ENCODE measurements around the gene EXOC3L1. TPM values are rescaled to one million over a fixed set of nuclear protein-coding genes. Genes with fewer than 3 reads are reported as not detected.

EXOC3L1 gene
- total RNA-seq, 1 donor from 2014 or later, result 4.1 TPM

DNA sequence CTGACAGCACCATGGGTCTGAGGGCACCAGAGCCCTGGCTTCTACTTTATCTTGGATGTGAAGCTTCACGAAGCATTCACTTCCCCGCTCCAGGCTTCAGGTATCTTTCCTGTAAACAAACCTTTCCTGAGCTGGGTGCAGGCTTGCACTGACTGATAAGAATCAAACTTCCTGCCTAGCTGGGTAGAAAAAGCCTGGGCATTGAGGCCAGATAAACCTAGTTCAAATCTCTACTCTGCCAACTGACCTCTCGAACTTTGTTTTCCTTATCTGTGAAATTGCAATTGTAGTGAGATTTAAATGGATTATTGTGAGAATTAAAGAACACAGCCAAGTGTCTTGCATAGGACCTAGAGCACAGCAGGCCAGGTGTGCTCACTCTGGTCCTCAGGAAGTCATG, 34.1 kb upstream of the EXOC3L1 start:
- DNase-seq (ENCODE audit: missing footprints) (peak; percentile 17), ATAC-seq (no peak)
- intact Hi-C loops (cut with DNase I), result no loop called here

GRCh38 chr16:67216612-67217490, 26.9 kb upstream of the EXOC3L1 start:
- ATAC-seq, result peak; percentile 89
- intact Hi-C loops (cut with DNase I), result no loop called here
- peak; percentile 76 for DNase-seq (ENCODE audit: missing footprints)

- peak; percentile 16 for DNase-seq (ENCODE audit: missing footprints)
- intact Hi-C loops (cut with DNase I), result no loop called here
- ATAC-seq, result no peak
Observed at GRCh38 chr16:67215706-67216105, 25.8 kb upstream of the EXOC3L1 start.

GRCh38 chr16:67213197-67214019, 23.5 kb upstream of the EXOC3L1 start:
- ATAC-seq (no peak), DNase-seq (ENCODE audit: missing footprints) (peak; percentile 18)

GRCh38 chr16:67212766-67213165, 22.8 kb upstream of the EXOC3L1 start:
- ATAC-seq (no peak), DNase-seq (ENCODE audit: missing footprints) (peak; percentile 31)
- intact Hi-C loops (cut with DNase I), result no loop called here

More at GRCh38 chr16:67213197-67214019, 23.5 kb upstream of the EXOC3L1 start:
- intact Hi-C loops (cut with DNase I), result no loop called here

- no peak for ATAC-seq
- peak; percentile 6 for DNase-seq (ENCODE audit: missing footprints)
- intact Hi-C loops (cut with DNase I), result no loop called here
Observed at GRCh38 chr16:67211674-67212073, 21.7 kb upstream of the EXOC3L1 start.

DNA sequence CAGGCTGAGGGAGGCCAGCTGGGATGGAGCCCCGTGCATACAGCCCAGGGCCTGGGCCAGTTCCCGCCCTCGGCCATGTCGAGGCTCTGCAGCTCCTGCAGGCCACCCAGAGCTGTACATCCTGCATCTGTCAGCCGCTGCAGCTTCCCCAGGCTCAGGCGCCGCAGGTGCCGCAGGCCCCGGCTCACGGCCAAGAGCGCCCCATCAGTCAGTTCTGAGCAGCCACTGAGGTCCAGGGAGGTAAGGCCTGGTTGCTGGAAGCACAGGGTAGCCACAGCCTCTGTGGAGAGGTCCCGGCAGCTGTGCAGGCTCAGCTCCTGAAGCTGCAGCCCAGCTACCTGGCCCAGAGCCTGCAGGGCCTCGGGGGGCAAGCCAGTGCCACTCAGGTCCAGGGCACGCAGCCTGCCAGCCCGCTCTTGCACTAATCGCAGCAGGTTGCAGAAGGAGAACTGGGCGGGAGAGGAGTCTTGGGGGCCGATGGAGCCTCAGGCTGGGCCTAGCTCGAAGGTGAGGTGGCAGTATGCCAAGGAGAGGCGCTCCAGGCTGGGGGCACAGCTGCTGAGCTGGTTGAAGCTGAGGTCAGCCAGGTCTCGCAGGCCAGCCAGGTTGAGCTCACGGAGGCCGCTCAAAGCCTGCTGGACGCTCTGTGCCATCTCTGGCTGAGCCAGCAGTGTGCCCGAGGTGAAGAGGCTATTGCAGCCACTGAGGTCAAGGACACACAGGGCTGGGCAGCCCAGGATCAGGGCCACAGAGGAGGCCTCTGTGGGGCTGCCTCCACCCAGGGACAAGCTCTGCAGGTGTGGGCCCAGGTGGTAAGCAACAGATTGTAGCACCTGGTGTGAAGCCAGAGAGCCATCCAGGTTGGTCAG, 20.4 kb upstream of the EXOC3L1 start:
- intact Hi-C loops (cut with DNase I), result no loop called here
- ATAC-seq, result no peak
- DNase-seq (ENCODE audit: missing footprints), result no peak

DNA sequence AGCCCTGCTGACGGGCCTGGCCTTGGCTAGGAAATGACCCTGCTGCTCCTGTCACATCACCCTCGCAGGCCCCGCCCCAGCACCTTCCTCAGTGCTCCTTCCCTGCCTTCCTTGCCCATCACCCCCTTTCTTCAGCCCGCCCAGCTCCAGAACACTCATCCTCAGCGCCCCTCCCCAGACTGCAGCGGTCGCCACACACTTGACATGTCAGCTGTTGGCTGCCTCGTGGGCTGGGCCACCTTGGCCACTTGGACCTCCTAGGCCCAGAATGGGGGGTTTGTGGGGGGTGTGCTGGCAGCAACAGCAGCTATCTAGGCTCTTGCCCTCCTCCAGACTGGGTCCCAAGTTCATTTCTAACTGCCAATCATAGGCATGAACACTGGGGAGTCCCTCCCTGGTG, 19.6 kb upstream of the EXOC3L1 start:
- no peak for ATAC-seq
- intact Hi-C loops (cut with DNase I), result no loop called here
- DNase-seq (ENCODE audit: missing footprints), result no peak

GRCh38 chr16:67208154-67208896, 18.4 kb upstream of the EXOC3L1 start:
- intact Hi-C loops (cut with DNase I), result no loop called here
- ATAC-seq (no peak), DNase-seq (ENCODE audit: missing footprints) (no peak)

GRCh38 chr16:67207249-67208091, 17.5 kb upstream of the EXOC3L1 start:
- DNase-seq (ENCODE audit: missing footprints) (peak; percentile 50), ATAC-seq (no peak)
- intact Hi-C loops (cut with DNase I), result no loop called here

DNA sequence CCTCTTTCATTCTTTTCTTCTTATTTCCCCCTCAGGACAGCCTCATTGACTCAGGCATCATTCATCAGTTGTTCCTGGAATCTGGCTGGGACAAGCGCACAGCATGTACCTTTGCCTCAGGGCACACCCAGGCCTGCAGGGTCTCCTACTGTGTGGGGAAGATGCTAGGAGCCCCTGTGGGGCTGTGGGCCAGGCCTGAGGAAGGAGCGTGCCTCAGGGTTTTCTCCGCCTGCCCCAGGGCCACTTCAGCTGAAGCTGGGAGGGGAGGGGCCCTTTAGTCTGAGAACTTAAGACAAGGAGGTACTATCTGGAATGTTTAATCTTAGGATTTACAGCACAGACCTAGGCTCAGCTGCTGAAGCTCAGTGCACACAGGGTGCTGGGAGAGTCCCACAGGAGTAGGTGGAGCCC, 16.9 kb upstream of the EXOC3L1 start:
- ATAC-seq, result no peak
- intact Hi-C loops (cut with DNase I), result no loop called here
- peak; percentile 40 for DNase-seq (ENCODE audit: missing footprints)

DNA sequence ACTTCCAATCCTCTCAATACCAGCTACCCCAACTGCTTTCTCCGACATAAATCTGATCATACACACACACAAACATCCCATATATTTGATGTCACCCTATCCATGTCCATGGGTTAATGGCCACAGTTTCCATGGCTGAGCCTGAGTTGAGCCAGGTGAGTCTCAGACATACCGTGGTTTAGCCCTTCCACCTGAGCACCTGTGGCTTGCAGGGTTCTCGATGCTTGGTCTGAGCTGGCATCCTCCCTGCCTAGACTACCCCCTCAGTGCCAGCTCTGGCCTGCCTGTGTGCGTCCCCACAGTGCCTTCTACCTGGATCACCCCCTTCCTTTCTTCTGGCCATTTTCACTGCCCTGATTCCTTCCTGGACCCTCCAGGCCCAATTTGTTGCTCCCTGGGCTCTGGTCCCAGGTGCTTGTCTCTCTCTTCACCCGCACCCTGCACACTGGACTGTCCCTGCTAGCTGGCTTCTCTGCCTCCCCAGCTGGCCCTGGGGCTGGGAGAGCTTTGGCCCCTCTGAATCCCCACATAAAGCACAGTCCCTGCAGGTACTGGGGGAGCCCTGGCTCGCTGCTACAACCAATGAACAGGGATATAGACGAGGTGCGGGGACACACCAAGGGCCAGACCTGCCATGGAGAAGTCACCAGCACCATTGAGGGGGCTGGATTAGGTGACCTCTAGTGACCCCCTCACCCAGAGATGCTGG, 16.3 kb upstream of the EXOC3L1 start:
- DNase-seq (ENCODE audit: missing footprints) (peak; percentile 47), ATAC-seq (no peak)
- intact Hi-C loops (cut with DNase I), result no loop called here

DNA sequence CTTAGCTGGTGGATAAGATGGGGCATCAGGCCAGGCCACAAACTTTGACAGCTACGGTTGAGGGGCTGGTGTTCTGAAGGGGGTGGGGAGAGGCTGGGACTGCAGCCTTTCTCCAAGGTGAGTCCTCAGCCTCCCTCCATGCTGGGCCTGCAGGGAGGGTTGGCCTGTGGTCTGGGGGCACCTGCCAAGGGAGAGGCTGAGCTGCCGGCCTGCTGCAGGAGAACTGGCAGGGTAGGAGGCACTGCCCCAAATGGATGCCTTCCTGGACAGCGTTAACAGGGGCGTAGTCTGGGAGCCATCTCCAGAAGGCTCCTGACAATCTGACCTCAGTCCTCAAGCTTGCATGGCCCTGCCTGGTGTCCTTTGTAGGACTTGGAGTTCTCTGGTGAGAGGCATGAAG, 14.1 kb upstream of the EXOC3L1 start:
- intact Hi-C loops (cut with DNase I), result no loop called here
- ATAC-seq (no peak), DNase-seq (ENCODE audit: missing footprints) (no peak)

DNA sequence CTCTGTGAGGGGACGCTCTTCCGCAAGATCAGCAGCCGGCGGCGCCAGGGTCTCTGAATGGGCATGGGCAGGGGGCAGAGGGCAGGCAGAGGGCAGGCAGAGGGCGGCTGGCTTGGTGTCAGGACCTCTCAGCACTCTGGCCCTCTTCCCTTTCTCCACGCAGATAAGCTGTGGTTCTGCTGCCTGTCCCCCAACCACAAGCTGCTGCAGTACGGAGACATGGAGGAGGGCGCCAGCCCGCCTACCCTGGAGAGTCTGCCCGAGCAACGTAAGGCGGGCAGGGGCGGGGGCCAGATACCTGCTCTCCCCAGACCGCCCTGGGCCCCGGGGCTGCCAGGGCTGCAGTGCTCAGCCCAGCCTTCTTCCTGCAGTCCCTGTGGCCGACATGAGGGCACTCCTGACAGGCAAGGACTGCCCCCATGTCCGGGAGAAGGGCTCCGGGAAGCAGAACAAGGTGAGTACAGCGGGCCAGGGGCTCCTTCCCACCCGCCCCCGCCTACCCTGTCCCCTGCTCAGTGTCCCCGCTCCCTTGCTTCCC, 13.1 kb upstream of the EXOC3L1 start:
- DNase-seq (ENCODE audit: missing footprints), result no peak
- intact Hi-C loops (cut with DNase I), result no loop called here
- no peak for ATAC-seq

DNA sequence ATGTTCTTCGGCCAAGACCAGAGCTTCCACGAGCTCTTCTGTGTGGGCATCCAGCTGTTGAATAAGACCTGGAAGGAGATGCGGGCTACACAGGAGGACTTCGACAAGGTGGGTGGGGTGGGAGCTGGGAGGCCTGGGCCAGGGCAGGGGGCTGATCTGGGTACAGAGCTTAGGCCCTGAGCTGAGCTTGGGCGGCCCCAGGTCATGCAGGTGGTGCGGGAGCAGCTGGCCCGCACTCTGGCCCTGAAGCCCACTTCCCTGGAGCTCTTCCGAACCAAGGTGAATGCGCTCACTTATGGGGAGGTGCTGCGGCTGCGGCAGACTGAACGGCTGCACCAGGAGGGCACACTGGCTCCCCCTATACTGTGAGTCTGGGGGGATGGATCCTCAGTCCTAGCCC, 12.5 kb upstream of the EXOC3L1 start:
- DNase-seq (ENCODE audit: missing footprints), result no peak
- ATAC-seq, result no peak
- intact Hi-C loops (cut with DNase I), result no loop called here

DNA sequence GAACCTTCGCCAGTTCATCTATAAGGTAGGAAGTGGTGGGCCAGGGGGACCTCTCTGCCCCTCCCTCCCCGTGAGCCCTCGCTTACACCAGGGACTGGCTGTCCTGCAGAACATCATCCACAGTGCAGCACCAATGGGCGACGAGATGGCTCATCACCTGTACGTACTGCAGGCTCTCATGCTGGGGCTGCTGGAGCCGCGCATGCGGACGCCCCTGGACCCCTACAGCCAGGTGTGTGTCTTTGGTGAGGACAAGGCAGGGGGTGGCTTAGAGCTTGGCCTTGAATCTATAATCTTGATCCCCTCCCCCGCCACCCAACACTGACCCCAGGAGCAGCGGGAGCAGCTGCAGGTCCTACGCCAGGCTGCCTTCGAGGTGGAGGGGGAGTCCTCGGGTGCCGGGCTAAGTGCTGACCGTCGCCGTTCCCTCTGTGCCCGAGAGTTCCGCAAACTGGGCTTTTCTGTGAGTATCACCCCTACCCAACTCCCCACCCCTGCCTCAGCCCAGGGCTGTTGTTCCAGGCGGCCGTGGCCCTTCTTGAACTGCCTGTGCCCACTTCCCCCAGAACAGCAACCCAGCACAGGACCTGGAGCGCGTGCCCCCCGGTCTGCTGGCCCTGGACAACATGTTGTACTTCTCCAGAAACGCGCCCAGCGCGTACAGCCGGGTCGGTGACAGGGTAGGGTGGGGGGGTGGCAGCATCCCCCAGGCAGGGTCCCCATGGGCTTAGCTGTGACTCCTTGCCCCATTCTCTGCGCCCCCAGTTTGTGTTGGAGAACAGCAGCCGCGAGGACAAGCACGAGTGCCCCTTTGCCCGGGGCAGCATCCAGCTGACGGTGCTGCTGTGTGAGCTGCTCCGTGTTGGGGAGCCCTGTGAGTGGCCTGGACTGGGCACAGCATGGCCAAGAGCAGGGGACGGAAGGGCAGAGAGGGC, 11.7 kb upstream of the EXOC3L1 start:
- intact Hi-C loops (cut with DNase I), result no loop called here
- no peak for DNase-seq (ENCODE audit: missing footprints)
- ATAC-seq, result no peak

All from Right ventricle myocardium inferior (tissue), 1 donor.